Uterus (tissue), 4 donors: Measurements from ENCODE around the gene VIP. TPM values are rescaled to one million over a fixed set of nuclear protein-coding genes. Genes with fewer than 3 reads are reported as not detected.

Experiments
- DNase-seq, 2 donors: peaks; one replicate each; pipeline ENCODE4 v3.0.0-alpha.2; 2019 to 2020
- H3K27ac ChIP-seq, 2 donors: fragments of 200-600 bp; sonication (generic); 1 replicate in 1 of 2; 2 replicates in 1 of 2; pipeline ENCODE4 v1.5.1; 2016 to 2018
- H3K27me3 ChIP-seq, 2 donors: fragments of 200-600 bp; sonication (generic); one replicate each; pipeline ENCODE4 v1.5.1; 2018 to 2019; ENCODE audit warnings: control low read depth in 1 of 2
- H3K36me3 ChIP-seq, 2 donors: fragments of 200-600 bp; sonication (generic); one replicate each; pipeline ENCODE4 v1.5.1; 2019; ENCODE audit warnings: control low read depth in 1 of 2
- H3K4me1 ChIP-seq, 2 donors: fragments of 200-600 bp; sonication (generic); one replicate each; pipeline ENCODE4 v1.5.1; 2018 to 2019; ENCODE audit warnings: control low read depth in 1 of 2
- H3K4me3 ChIP-seq, 2 donors: fragments of 200-600 bp; sonication (generic); 1 replicate in 1 of 2; 2 replicates in 1 of 2; pipeline ENCODE4 v1.5.1; 2018 to 2019; ENCODE audit warnings: mild to moderate bottlenecking in 1 of 2
- H3K9me3 ChIP-seq, 2 donors: fragments of 200-600 bp; sonication (generic); one replicate each; pipeline ENCODE4 v1.5.1; 2019; ENCODE audit warnings: control low read depth in 1 of 2
- CTCF ChIP-seq, 4 experiments: fragments of 200-600 bp in 2 of 4; fragments of 450-650 bp in 2 of 4; sonication (generic) in 2 of 4; IDR thresholded peaks; one replicate each; pipeline ENCODE4 v1.5.1; 2016 to 2019; ENCODE audit warnings: antibody characterized with exemption in 4 of 4, mild to moderate bottlenecking in 2 of 4, moderate library complexity in 1 of 4
- POLR2A ChIP-seq, 2 donors: fragments of 450-650 bp; IDR thresholded peaks; one replicate each; pipeline ENCODE4 v1.6.1; 2016; ENCODE audit warnings: antibody characterized with exemption in 2 of 2, mild to moderate bottlenecking in 1 of 2, moderate library complexity in 1 of 2
- intact Hi-C: fragments of 100-400 bp; cut with DNase I; formaldehyde crosslinking; loops from one replicate; pipeline ENCODE4 v1.15.1; 2023; ENCODE audit warnings: low total_unique reads
- total RNA-seq, 4 donors: library from RNA; depleted of rRNA in 3 of 4; stranded (reverse); fragments of >200 nt in 3 of 4; gene quantifications; one replicate each; pipeline versions ENCODE4 v1.1.0 to v1.2.4, GENCODE V29; 2014 to 2023
- donor health status: DM: yes; HTN: yes; CAD: no.

VIP gene
- total RNA-seq, 4 donors from 2014 or later: 0.59 to 1.4 (median 1.0) TPM

DNA sequence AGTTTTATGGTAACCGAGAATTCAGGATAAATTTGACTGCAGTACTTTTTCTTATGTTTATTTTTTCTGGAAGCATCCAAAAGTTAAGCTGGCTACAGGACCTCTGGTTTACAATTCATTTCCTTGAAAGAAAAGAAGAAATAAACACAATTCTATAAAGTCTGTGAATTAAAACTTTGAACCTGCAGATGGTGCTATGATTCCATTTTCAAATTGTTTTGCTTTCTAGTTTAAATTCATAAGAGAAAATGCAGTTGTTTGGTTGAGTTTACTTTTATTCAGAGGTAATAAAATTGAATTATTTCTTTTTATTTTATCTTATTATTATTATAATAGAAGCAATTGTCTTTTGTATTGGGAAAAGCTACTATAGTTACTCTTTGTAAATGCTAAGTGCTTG is 1.8 kb upstream of the VIP start:
- H3K27ac ChIP-seq: no peak overlapping the region
- no peaks in the 10 kb centered on the region for H3K4me1 ChIP-seq
- DNase-seq: no peak
- H3K4me3 ChIP-seq: no peak overlapping the region
- H3K27me3 ChIP-seq: no peaks in the 10 kb centered on the region
- no peaks in the 10 kb centered on the region for H3K36me3 ChIP-seq
- H3K9me3 ChIP-seq: no peaks in the 10 kb centered on the region
- TF ChIP-seq POLR2A (IDR thresholded peaks at IDR 0.05) (no peak), CTCF (IDR thresholded peaks at IDR 0.05) (no peak)
- intact Hi-C loops: no loop called here

GRCh38 chr6:152749336-152749735 is 1.3 kb upstream of the VIP start:
- no peak overlapping the region for H3K4me3 ChIP-seq
- no peaks in the 10 kb centered on the region for H3K36me3 ChIP-seq
- H3K27ac ChIP-seq: no peak overlapping the region
- no peak for TF ChIP-seq CTCF (IDR thresholded peaks at IDR 0.05)
- TF ChIP-seq POLR2A (IDR thresholded peaks at IDR 0.05): no peak
- H3K9me3 ChIP-seq: no peaks in the 10 kb centered on the region
- no peaks in the 10 kb centered on the region for H3K4me1 ChIP-seq
- intact Hi-C loops: no loop called here
- no peaks in the 10 kb centered on the region for H3K27me3 ChIP-seq
- no peak for DNase-seq

DNA sequence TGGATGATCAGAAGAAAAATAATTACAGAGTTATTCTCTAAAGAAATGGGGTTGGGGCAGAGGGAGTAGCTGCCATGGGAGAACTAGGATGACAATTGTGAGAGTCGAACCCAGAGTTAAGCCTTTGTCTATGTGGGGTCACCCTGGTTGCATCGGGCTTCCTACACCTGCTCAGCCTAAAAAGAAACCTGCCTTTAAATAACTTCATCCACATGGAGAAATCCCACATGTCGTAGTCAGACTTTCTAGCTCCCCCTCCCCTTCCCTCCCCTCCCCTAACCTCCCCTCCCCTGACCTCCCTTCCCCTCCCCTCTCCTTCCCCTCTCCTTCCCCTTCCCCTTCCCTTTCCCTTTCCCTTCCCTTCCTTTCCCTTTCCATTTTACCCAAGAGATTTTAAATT is 14.7 kb downstream of the VIP start:
- no peak overlapping the region for H3K27ac ChIP-seq
- intact Hi-C loops: no loop called here
- no peaks in the 10 kb centered on the region for H3K27me3 ChIP-seq
- no peak overlapping the region for H3K4me3 ChIP-seq
- TF ChIP-seq CTCF (IDR thresholded peaks at IDR 0.05): no peak
- TF ChIP-seq POLR2A (IDR thresholded peaks at IDR 0.05): no peak
- H3K36me3 ChIP-seq: no peaks in the 10 kb centered on the region
- H3K9me3 ChIP-seq: no peaks in the 10 kb centered on the region
- H3K4me1 ChIP-seq: no peaks in the 10 kb centered on the region
- no peak for DNase-seq

GRCh38 chr6:152769159-152769558 is 18.6 kb downstream of the VIP start:
- no peak for TF ChIP-seq CTCF (IDR thresholded peaks at IDR 0.05)
- TF ChIP-seq POLR2A (IDR thresholded peaks at IDR 0.05): no peak
- intact Hi-C loops: no loop called here
- H3K4me3 ChIP-seq: no peak overlapping the region
- no peaks in the 10 kb centered on the region for H3K4me1 ChIP-seq
- no peaks in the 10 kb centered on the region for H3K36me3 ChIP-seq
- no peaks in the 10 kb centered on the region for H3K27me3 ChIP-seq
- DNase-seq: no peak
- H3K27ac ChIP-seq: no peak overlapping the region
- no peaks in the 10 kb centered on the region for H3K9me3 ChIP-seq

DNA sequence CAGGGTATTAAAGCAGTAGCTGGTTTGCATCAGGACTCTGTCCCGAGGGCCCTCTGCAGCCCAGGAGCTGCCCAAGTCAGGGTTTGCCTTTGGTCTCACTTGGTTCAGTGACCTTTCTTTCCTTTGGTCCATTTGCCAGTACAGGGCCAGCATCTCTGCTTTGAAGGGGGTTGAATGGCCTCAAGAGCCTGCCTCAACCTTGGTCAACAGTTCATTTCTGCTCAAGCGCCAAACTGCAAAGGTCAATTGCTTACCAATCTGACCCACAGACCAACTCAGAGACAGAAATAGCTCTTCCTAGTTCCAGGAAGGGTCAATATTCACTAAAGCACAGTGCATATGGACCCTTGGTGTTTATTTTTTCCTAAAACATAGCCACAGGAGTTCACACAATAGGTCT is 19.4 kb downstream of the VIP start:
- Histone ChIP-seq H3K27ac (no peak overlapping the region), H3K9me3 (no peaks in the 10 kb centered on the region), H3K36me3 (no peaks in the 10 kb centered on the region), H3K4me1 (no peaks in the 10 kb centered on the region), H3K4me3 (no peak overlapping the region), H3K27me3 (no peaks in the 10 kb centered on the region)
- no peak for DNase-seq
- TF ChIP-seq CTCF (IDR thresholded peaks at IDR 0.05): no peak
- TF ChIP-seq POLR2A (IDR thresholded peaks at IDR 0.05): no peak
- intact Hi-C loops: no loop called here
